IMR-90 (cell line): ENCODE measurements around the gene CLEC4A.

Experiments used
- CEBPB ChIP-seq: IDR thresholded peaks from 2 replicates; pipeline ENCODE4 v1.6.1; 2012; ENCODE audit warnings: low read depth, low read length, improper control_type of control experiment
- FOS ChIP-seq: fragments of 150-350 bp; IDR thresholded peaks from 2 replicates; pipeline ENCODE4 v1.6.1; 2016; ENCODE audit warnings: low read depth, low read length
- MAFK ChIP-seq: IDR thresholded peaks from 2 replicates; pipeline ENCODE4 v1.6.1; 2012; ENCODE audit warnings: low read depth, low read length, improper control_type of control experiment
- MAZ ChIP-seq: IDR thresholded peaks from 2 replicates; pipeline ENCODE4 v1.6.1; 2012; ENCODE audit warnings: low read depth, mild to moderate bottlenecking, low read length, improper control_type of control experiment, moderate library complexity, borderline replicate concordance
- POLR2A ChIP-seq: IDR thresholded peaks from 2 replicates; pipeline ENCODE4 v1.6.1; 2012; ENCODE audit warnings: mild to moderate bottlenecking, low read depth, low read length
- RCOR1 ChIP-seq: IDR thresholded peaks from 2 replicates; pipeline ENCODE4 v1.6.1; 2012; ENCODE audit warnings: mild to moderate bottlenecking, low read length, improper control_type of control experiment; ENCODE audit not compliant: insufficient replicate concordance
- TF ChIP-seq, protein P1 (sequence below): conservative IDR thresholded peaks from 2 replicates; pipeline ENCODE4 v1.5.1; 2012; ENCODE audit warnings: mild to moderate bottlenecking, low read depth, low read length, improper control_type of control experiment
- TF ChIP-seq, protein P2 (sequence below): fragments of 150-350 bp; IDR thresholded peaks from 2 replicates; pipeline ENCODE4 v1.6.1; 2016; ENCODE audit warnings: low read depth, mild to moderate bottlenecking, low read length, moderate library complexity, borderline replicate concordance

DNA sequence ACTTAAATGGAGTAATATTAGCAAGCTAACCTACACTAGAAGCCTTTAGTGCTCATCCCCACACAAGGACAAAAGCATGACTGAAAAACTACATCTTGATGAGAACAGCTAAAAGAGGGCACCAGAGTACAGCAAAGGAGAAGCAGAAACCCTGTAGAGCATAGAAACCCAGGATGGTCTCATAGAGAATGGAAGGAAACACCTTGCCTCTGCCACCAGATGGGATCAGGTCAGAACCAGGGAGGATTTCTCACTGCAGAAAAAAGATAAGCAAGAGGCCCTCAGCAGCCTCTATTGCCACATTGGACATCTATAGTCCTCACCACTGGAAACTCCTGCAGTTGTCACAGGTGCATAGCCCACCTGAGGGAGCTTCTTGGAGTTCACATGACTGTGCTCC lies 19.8 kb downstream of the CLEC4A start:
- no peak for TF ChIP-seq POLR2A
- TF ChIP-seq, protein P1, sequence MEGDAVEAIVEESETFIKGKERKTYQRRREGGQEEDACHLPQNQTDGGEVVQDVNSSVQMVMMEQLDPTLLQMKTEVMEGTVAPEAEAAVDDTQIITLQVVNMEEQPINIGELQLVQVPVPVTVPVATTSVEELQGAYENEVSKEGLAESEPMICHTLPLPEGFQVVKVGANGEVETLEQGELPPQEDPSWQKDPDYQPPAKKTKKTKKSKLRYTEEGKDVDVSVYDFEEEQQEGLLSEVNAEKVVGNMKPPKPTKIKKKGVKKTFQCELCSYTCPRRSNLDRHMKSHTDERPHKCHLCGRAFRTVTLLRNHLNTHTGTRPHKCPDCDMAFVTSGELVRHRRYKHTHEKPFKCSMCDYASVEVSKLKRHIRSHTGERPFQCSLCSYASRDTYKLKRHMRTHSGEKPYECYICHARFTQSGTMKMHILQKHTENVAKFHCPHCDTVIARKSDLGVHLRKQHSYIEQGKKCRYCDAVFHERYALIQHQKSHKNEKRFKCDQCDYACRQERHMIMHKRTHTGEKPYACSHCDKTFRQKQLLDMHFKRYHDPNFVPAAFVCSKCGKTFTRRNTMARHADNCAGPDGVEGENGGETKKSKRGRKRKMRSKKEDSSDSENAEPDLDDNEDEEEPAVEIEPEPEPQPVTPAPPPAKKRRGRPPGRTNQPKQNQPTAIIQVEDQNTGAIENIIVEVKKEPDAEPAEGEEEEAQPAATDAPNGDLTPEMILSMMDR: no peak
- TF ChIP-seq CEBPB: no peak
- TF ChIP-seq FOS: no peak
- TF ChIP-seq RCOR1: no peak
- TF ChIP-seq MAZ: no peak
- TF ChIP-seq MAFK: no peak
- TF ChIP-seq, protein P2, sequence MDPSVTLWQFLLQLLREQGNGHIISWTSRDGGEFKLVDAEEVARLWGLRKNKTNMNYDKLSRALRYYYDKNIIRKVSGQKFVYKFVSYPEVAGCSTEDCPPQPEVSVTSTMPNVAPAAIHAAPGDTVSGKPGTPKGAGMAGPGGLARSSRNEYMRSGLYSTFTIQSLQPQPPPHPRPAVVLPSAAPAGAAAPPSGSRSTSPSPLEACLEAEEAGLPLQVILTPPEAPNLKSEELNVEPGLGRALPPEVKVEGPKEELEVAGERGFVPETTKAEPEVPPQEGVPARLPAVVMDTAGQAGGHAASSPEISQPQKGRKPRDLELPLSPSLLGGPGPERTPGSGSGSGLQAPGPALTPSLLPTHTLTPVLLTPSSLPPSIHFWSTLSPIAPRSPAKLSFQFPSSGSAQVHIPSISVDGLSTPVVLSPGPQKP: no peak
